Hepatocyte (in vitro differentiated cells): Measurements from ENCODE around the gene TYSND1.
"Not testable (repeated sequence)": the region's sequence is repeated elsewhere in the genome, so short reads cannot be mapped to it uniquely, and the experiment has no call there.

Experiments
- EZH2 ChIP-seq: fragments of 200-600 bp; sonication (generic); IDR thresholded peaks from 2 replicates; pipeline ENCODE4 v1.6.1; 2016; ENCODE audit warnings: antibody characterized with exemption, mild to moderate bottlenecking, borderline replicate concordance
- TF ChIP-seq, protein P1 (sequence below): fragments of 200-600 bp; sonication (generic); IDR thresholded peaks from 2 replicates; pipeline ENCODE4 v1.5.1; 2016; ENCODE audit warnings: antibody characterized with exemption, mild to moderate bottlenecking; ENCODE audit not compliant: poor library complexity

DNA sequence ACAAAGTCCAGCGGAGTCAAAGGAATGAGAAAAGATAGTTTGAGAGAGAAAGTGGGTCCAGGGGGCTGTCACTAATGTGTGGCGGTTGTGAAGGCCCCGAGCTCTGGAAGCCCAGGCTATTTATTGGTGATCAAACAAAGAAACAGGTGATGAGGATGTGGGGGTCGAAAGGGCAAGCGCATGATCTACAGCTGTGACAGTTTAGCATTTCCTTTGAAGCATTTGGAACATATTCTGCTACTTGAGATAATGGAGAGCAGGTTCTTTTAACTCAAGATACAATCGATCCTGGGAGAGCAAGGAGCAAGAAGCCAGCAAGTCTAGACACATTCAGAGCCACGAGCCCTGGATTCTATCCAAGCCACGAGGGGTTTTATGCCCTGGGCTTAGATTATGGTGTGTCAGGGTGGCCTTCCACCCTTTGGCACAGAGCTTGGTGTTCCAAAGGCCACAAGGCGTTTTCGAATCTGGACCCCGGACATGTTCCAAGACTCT, 45.4 kb downstream of the TYSND1 start:
- TF ChIP-seq, protein P1, sequence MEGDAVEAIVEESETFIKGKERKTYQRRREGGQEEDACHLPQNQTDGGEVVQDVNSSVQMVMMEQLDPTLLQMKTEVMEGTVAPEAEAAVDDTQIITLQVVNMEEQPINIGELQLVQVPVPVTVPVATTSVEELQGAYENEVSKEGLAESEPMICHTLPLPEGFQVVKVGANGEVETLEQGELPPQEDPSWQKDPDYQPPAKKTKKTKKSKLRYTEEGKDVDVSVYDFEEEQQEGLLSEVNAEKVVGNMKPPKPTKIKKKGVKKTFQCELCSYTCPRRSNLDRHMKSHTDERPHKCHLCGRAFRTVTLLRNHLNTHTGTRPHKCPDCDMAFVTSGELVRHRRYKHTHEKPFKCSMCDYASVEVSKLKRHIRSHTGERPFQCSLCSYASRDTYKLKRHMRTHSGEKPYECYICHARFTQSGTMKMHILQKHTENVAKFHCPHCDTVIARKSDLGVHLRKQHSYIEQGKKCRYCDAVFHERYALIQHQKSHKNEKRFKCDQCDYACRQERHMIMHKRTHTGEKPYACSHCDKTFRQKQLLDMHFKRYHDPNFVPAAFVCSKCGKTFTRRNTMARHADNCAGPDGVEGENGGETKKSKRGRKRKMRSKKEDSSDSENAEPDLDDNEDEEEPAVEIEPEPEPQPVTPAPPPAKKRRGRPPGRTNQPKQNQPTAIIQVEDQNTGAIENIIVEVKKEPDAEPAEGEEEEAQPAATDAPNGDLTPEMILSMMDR = not testable (repeated sequence)
- TF ChIP-seq EZH2 = not testable (repeated sequence)
